Right lung (tissue), 5 donors: Measurements from ENCODE around the gene HOPX. TPM values are rescaled to one million over a fixed set of nuclear protein-coding genes. Genes with fewer than 3 reads are reported as not detected.
"Not testable (repeated sequence)": the region's sequence is repeated elsewhere in the genome, so short reads cannot be mapped to it uniquely, and the experiment has no call there.

ENCODE experiments used
- DNase-seq, 2 donors: peaks; one replicate each; pipeline ENCODE4 v3.0.0-alpha.2; 2013
- polyA plus RNA-seq, 5 donors: library from polyadenylated mRNA; unstranded; fragments of 120-200 nt; gene quantifications; one replicate each; pipeline versions ENCODE4 v1.2.1 to v1.2.3, GENCODE V29; 2013; ENCODE audit warnings: inconsistent platforms in 1 of 5, low replicate concordance in 1 of 5; ENCODE audit not compliant: insufficient read length in 5 of 5, insufficient read depth in 1 of 5

Gene HOPX
- polyA plus RNA-seq, 5 donors = 29.8 to 46.2 (median 37.4) TPM

DNA sequence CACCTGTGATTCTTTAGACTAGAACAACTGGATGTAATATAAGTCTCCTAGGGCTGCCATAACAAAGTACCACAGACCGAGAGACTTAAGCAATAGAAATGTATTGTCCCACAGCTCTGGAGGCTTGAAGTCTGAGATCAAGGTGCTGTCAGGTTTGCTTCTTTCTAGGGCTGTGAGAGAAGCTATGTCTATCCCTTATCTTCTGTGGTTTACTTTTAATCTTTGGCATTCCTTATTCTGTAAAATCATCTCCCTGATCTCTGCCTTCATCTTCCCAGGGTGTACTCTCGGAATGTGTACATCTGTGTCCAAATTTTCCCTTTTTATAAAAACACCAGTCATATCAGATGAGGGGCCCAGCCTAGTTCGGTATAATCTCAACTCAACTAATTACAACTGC lies 10.3 kb upstream of the HOPX start:
- DNase-seq = no peak

- no peak for DNase-seq
Observed at GRCh38 chr4:56690393-56690792, 9.3 kb upstream of the HOPX start.

DNA sequence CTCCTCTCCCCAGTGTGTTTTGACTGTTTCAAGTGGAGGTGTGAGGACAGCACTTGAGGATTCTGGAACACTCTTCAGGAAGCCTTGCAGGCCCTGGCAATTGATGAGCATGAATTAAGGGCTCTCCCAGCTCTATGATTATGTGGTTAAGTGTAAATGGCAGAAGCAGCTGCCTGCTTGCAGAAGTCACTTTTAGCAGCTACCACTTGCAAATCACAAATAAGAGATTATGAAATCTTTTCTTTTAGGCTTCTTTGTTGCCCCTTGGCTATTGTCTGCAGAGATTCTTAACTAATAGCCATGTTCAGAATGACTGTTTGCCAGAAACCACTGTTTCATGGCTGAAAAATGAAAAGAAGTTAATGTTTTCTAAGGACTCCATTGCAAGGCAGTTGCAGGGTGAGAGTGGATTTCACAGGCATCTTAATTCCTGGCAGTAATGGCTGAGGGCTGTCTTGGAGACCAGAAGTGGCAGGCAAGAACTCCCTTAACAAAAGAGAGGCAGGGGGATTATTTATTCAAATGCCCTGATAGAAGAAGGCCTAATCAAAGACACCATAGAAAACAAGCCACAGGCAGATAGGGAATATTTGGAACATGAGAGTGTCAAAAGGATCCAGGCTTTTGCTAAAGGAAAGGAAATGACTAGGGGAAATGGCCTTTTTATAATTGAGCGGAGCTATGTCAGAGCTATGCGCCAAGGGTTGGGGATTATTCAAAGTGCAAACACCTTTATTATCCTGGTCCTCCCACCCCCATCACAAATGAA lies 8.3 kb upstream of the HOPX start:
- DNase-seq = no peak

DNA sequence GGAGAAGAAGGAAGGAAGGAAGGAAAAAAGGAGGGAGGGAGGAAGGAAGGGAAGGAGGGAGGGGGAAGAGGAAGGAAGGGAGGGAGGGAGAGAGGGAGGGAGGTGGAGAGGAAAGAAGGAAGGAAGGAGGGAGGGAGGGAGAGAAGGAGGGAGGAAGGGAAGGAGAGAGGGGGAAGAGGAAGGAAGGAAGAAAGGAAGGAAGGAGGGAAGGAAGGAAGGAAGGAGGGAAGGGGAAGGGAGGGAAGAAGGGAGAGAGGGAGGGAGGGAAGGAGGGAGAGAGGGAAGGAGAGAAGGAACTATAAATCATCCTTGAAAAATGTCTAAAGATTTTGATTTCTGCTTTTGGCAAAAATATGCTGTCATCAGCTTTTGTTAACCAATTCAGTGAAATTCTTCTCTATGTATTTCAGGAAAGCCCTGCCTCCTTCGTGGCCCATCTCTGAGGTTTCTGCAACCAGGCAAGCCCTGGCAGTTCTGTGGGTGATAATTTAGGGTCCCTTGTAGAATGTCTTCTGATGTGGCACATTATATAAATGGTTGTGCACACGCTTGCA lies 7.1 kb upstream of the HOPX start:
- DNase-seq = no peak

GRCh38 chr4:56686537-56687231 lies 5.6 kb upstream of the HOPX start:
- DNase-seq = no peak

- no peak for DNase-seq
Observed at GRCh38 chr4:56684320-56685050, 3.4 kb upstream of the HOPX start.

DNA sequence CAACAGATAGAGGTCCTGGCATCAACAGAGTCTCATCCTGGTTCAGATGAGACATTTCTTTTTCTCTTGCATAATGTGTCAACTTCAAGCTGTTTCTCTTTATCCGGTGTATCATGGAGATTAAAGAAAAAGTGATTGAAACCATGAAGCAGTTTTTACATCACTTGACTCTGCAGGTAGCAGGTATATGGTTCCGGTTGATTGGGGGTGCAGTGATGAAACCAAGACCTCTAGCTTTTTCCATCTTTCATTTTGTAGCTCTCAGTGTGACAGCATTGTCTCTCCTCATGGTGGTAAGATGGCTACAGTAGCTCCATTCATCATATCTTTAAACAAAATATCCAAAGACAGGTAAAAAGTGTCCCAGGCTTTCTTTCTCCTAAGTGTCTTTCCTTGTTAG lies 2.4 kb upstream of the HOPX start:
- no peak for DNase-seq

DNA sequence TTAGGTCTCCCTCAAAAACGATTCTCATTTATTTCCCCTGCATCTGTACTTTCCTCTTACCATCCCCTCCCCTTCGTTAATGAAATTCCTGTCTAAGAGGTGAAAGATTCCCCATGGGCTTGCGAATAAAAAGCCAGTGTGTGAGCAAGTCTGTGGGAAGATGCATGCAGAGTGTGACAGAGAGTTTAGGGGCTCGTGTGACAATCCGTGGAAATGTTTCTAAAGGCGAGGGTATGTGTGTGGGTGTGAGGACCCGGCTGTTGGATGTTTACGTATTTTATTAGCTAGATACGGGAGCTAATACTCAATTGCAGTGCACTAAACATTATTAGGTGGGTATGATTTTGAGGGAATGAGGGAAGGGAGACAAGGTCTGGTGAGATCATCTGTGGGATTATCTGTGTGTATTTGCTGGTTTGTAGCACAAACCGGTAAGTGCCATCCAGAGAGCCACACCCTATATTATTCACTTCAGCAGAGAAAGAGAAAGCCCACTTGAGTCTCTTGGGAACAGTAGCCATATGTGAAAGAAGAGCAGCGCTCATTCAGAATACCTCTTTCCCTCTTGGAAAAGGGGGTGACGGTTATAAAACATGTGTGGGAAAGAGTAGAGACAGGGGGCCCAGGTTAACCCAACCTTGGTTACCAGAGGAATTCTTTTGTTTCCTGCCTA lies 893 bp upstream of the HOPX start:
- no peak for DNase-seq

DNA sequence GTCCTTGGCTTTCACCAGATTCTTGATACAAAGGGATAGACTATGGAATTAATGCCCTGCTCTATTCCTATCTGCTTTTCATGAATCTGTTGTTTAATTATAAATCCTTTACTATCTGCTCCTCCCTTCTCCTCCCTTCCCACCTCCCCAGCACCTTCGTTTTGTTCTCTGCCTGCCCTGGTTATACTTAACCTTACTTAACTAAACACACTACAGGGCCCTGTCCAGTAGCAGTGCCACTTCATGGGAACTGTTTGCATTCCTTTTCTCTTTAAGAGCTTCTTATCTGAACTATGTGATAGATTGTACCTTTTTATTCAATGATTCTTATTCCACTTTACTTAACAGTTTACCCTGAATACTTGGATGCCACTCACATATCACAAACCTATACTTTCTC lies 830 bp downstream of the HOPX start:
- DNase-seq = no peak

DNA sequence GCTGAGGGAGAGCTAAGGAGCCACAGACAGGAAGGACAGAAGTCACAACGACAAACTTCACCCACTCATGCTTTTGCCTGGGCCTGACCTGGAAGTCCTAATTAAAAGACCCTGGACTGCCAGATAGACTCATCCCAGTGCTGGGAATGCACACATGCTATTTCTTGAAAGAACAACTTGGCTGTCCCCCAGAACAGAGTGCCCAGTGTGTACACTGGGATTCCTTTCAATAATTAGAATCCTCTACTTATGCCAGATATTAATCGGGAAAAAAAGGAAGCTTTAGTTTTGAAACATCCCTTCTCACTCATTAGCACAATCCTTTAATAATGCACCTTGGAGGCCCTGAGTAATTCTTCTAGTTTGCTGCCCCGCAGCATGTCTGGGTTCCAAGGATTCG lies 3.4 kb downstream of the HOPX start:
- DNase-seq = no peak

DNA sequence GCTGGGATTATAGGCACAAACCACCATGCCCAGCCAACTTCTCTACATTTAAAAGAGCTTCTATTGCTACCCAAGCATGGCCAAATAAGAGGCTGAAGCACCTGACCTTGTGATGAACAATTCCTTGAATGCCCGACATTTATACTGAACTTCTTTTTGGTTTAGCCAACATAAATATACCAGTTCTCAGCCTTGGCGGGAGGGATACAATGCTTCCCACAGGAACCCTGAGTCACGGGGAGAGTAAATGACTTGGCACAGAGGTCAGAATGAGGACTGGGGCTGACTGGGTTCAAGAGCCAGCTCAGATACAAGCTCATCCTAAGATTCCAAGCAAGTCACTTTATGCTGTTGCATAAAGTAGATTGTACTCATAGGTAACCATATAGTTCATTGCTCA lies 6.1 kb downstream of the HOPX start:
- no peak for DNase-seq

- DNase-seq = no peak
Observed at GRCh38 chr4:56671860-56672259, 9.2 kb downstream of the HOPX start.

DNA sequence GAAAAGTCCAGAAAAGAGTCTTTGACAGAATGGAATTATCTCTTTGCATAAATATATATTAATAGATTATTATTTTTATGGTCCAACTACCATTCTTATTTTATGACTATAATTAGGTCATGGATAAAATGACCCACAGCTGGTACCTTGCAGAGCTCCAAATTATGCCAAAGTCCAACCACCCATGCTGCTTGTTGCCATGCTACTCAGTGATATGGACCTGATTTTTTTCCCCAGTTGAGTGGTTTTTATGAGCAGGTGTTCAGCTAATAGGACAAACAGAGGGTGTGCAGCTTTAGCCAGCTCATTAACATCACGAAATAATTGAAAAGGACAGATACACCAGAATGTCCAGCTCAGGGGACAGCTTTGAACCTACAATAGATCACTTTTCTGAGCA lies 9.7 kb downstream of the HOPX start:
- DNase-seq = no peak

DNA sequence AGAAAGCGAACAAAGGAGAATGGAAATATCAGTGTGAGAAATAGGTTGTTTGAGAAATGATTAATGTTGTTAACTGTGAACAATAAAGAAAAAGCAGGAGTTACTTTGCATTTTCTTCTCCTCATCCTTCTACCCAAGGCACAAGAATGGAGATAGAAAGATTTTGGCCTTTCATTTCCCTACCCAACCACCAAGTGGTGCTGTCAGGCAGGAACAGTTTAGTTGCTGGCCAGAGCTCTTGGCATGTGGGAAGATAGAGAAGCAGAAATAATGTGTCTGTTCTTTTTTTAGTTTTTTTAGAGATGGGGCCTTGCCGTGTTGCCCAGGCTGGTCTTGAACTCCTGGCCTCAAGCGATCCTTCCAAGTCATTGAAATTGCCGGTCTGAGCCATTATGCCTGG lies 12.8 kb downstream of the HOPX start:
- no peak for DNase-seq

DNA sequence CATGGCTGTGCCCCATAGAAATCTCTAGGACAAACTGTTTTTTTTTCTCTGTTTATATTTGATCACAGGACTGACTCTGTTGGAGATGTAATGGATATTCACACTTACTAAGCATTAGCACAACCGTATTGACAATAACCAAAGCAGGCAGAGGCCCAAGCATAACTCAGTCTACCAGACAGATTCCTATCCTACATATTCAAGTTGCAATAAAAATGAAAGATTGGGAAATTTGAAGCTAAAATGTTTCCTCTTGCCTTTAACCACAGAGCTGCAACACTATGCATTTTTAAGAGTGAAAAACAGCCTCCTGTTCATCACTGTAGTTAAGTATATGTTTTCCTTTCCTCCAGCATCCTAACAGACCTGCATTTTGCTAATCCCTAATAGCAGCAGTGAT lies 13.7 kb downstream of the HOPX start:
- DNase-seq = not testable (repeated sequence)

- no peak for DNase-seq
Observed at GRCh38 chr4:56666279-56666678, 14.8 kb downstream of the HOPX start.

DNA sequence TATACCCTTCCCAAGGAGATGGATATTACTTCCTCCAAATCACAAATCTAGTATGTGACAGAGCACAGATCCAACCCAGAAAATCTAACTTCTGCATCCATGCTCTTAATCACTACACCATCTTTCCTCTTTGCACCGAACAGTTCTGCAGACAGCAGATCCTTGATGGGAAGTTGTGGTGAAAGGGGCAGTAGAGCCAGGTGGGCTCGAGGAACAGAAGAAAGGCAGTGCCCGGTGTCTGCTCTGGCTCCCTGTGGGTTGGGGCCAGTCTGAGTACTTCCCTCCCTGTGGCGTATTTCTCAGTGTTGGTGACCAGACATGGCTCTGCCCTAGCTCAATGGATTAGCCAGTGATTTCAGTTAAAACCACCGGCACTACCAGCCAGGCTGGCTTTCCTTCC lies 15.3 kb downstream of the HOPX start:
- no peak for DNase-seq

- no peak for DNase-seq
Observed at GRCh38 chr4:56662782-56663468, 18.2 kb downstream of the HOPX start.

- DNase-seq = no peak
Observed at GRCh38 chr4:56659946-56660345, 21.1 kb downstream of the HOPX start.

GRCh38 chr4:56658528-56658927 lies 22.6 kb downstream of the HOPX start:
- DNase-seq = no peak

DNA sequence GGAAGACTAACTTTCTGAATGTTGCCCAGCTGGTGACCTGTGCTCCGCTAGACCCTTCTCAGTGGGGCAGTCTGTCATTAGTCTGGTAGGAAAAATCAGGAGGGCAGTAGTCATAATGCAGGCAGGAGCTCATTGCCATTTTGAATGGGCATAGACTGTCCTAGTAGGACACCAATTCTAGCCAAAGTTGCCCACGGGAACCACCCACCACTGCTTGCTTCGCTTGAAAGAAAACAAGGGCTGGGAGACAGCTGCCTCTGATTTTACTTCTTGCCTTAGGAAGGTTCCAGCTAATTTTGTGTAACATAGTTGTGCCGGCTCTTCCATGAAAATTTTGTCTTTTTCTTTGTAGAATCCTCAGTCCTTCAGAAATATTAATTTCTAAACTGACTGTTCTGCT lies 23.3 kb downstream of the HOPX start:
- no peak for DNase-seq
